GM12872 (cell line): ENCODE results near the gene SLC36A3.

ENCODE experiments used
- TF ChIP-seq, protein P1 (sequence below): IDR thresholded peaks from 3 replicates; pipeline ENCODE4 v1.5.1; 2011; ENCODE audit warnings: low read depth, mild to moderate bottlenecking, low read length, moderate library complexity; ENCODE audit not compliant: insufficient read depth

Gene SLC36A3

GRCh38 chr5:151318850-151319732 lies 15.5 kb upstream of the SLC36A3 start:
- TF ChIP-seq, protein P1, sequence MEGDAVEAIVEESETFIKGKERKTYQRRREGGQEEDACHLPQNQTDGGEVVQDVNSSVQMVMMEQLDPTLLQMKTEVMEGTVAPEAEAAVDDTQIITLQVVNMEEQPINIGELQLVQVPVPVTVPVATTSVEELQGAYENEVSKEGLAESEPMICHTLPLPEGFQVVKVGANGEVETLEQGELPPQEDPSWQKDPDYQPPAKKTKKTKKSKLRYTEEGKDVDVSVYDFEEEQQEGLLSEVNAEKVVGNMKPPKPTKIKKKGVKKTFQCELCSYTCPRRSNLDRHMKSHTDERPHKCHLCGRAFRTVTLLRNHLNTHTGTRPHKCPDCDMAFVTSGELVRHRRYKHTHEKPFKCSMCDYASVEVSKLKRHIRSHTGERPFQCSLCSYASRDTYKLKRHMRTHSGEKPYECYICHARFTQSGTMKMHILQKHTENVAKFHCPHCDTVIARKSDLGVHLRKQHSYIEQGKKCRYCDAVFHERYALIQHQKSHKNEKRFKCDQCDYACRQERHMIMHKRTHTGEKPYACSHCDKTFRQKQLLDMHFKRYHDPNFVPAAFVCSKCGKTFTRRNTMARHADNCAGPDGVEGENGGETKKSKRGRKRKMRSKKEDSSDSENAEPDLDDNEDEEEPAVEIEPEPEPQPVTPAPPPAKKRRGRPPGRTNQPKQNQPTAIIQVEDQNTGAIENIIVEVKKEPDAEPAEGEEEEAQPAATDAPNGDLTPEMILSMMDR, result peak; percentile 38; the same call in 1 of the 3 replicates

DNA sequence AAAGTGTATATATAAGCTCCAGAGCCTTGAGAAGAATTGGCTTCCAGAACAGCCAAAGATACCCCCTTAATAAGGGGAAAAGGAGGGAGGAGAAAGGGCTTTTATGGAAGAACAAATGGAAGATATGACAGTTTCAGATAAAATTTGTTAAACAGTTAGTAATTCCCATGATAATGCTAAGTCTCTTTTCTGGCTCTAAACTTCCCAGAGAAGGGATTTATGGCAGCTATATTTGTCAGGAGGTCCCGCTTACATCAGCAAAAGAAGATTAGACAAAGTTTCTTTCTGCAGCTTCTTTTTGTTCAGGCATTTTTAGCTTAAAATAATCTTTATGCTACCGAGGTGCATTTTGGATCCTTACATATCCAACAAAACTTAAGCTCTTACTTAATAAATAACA lies 14.3 kb upstream of the SLC36A3 start:
- TF ChIP-seq, protein P1, result no peak

- TF ChIP-seq, protein P1, result peak; percentile 95
Observed at GRCh38 chr5:151315998-151316597, 12.5 kb upstream of the SLC36A3 start.

GRCh38 chr5:151313357-151313756 lies 9.8 kb upstream of the SLC36A3 start:
- TF ChIP-seq, protein P1, result no peak

DNA sequence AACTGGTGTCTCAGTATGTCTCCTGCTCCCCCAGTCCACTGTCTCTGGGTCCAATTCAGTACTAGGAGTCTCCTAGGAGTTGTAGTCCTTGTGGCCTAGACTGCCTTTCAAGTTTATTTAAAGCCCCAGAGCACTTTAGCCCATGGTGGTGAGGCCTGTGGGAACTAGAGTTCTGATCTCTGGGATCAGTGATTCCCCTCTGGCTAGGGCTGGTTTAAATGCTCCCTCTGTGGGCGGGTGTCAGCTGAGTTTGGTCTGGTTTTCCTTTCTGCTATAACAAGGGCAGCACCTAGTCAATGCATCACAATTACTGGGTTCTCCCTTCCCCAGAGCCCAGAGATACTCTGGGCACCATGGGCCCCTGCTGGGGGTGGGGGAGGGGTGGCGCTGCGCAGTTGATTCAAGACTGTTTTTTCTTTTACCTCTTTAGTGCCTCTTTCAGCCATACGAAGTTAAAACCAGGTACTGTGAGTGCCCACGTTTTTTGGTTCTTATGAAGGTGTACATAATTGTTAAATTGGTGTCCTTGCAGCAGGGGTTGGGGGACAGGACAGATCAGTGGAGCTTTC lies 9.3 kb upstream of the SLC36A3 start:
- TF ChIP-seq, protein P1, result no peak

- TF ChIP-seq, protein P1, result no peak
Observed at GRCh38 chr5:151310932-151311331, 7.4 kb upstream of the SLC36A3 start.
